Left lung (tissue), 10 donors: ENCODE measurements around the gene TPO. TPM values are rescaled to one million over a fixed set of nuclear protein-coding genes. Genes with fewer than 3 reads are reported as not detected.

Experiments used
- ATAC-seq: fragments of 200-7000 bp; cut with Tn5 transposase; one replicate; pipeline ENCODE4 v1.9.1; 2020; ENCODE audit warnings: moderate library complexity
- DNase-seq, 4 donors: peaks; one replicate each; pipeline ENCODE4 v3.0.0-alpha.2; 2013 to 2020
- H3K27ac ChIP-seq, 2 donors: fragments of 200-600 bp; sonication (generic) in 1 of 2; one replicate each; pipeline versions ENCODE4 v1.5.0 to v1.8.0; 2020 to 2021
- H3K27me3 ChIP-seq, 2 donors: fragments of 200-600 bp; sonication (generic) in 1 of 2; one replicate each; pipeline versions ENCODE4 v1.5.0 to v1.8.0; 2020 to 2021
- H3K36me3 ChIP-seq, 2 donors: fragments of 200-600 bp; sonication (generic) in 1 of 2; one replicate each; pipeline versions ENCODE4 v1.5.0 to v1.8.0; 2020 to 2021
- H3K4me1 ChIP-seq, 2 donors: fragments of 200-600 bp; one replicate each; pipeline ENCODE4 v1.8.0; 2021
- H3K4me3 ChIP-seq, 2 donors: fragments of 200-600 bp; sonication (generic) in 1 of 2; one replicate each; pipeline versions ENCODE4 v1.5.0 to v1.8.0; 2020 to 2021; ENCODE audit warnings: mild to moderate bottlenecking in 1 of 2
- H3K9me3 ChIP-seq, 2 donors: fragments of 200-600 bp; sonication (generic) in 1 of 2; one replicate each; pipeline versions ENCODE4 v1.5.0 to v1.8.0; 2020 to 2021
- intact Hi-C, 2 donors: fragments of 100-400 bp; cut with DNase I; formaldehyde crosslinking; loops; one replicate each; pipeline versions ENCODE4 v1.11.2 to v1.14.2; 2022
- polyA plus RNA-seq, 6 donors: library from polyadenylated mRNA; unstranded; fragments of 120-200 nt; gene quantifications; one replicate each; pipeline ENCODE4 v1.2.1, GENCODE V29; 2013; ENCODE audit not compliant: insufficient read length in 6 of 6
- total RNA-seq, 2 donors: library from RNA; stranded (reverse); fragmentation: NEBNext Ultra II Directional; extraction: Animal tissue kit (Norgen Biotek cat#: 25700); gene quantifications; one replicate each; pipeline ENCODE4 v1.2.1, GENCODE V29; 2021
- TF ChIP-seq, protein P1 (sequence below), 2 donors: fragments of 200-600 bp; sonication (generic) in 1 of 2; IDR thresholded peaks; one replicate each; pipeline versions ENCODE4 v1.5.0 to v1.8.0; 2021; ENCODE audit warnings: antibody characterized with exemption in 2 of 2
- donor health status: DM: no; HTN: yes; CAD: no.
- donor health status: DM: no; HTN: no; CAD: no.

Gene TPO
- total and polyA plus RNA-seq, 8 donors = 0.08 to 0.45 (median 0.21) TPM; not detected in 1

GRCh38 chr2:1415501-1415900 is 2.2 kb downstream of the TPO start:
- H3K4me1 ChIP-seq = no peaks in the 10 kb centered on the region
- TF ChIP-seq, protein P1, sequence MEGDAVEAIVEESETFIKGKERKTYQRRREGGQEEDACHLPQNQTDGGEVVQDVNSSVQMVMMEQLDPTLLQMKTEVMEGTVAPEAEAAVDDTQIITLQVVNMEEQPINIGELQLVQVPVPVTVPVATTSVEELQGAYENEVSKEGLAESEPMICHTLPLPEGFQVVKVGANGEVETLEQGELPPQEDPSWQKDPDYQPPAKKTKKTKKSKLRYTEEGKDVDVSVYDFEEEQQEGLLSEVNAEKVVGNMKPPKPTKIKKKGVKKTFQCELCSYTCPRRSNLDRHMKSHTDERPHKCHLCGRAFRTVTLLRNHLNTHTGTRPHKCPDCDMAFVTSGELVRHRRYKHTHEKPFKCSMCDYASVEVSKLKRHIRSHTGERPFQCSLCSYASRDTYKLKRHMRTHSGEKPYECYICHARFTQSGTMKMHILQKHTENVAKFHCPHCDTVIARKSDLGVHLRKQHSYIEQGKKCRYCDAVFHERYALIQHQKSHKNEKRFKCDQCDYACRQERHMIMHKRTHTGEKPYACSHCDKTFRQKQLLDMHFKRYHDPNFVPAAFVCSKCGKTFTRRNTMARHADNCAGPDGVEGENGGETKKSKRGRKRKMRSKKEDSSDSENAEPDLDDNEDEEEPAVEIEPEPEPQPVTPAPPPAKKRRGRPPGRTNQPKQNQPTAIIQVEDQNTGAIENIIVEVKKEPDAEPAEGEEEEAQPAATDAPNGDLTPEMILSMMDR (IDR thresholded peaks at IDR 0.05) = no peak
- H3K27ac ChIP-seq = no peak overlapping the region
- H3K36me3 ChIP-seq = no peaks in the 10 kb centered on the region
- H3K4me3 ChIP-seq = no peak overlapping the region
- intact Hi-C loops = no loop called here
- ATAC-seq = no peak
- no peaks in the 10 kb centered on the region for H3K27me3 ChIP-seq
- no peaks in the 10 kb centered on the region for H3K9me3 ChIP-seq
- no peak for DNase-seq

DNA sequence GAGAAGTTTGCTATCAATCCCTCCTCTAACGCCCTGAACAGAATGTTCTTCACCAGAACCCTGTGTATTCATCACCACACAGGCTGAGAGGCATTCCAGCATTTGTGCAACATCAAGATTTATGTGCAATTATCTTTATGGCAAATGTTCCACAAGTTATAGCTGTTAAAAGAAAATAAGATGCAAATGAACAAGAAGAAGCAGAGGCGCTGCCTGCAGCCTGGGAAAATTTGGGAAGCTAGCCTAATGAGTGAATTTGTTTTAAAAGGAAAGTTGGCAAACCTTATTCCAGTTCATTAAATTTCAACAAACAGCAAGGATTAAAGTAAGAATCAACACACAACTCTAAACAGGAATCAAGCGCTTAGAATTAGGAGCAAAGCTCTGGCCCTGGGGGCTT is 5.3 kb downstream of the TPO start:
- intact Hi-C loops = no loop called here

GRCh38 chr2:1420746-1421480 is 7.7 kb downstream of the TPO start:
- Histone ChIP-seq H3K27me3 (peaks cover 0 to 13% of the 10 kb centered on the region in 2 donors), H3K36me3 (no peaks in the 10 kb centered on the region), H3K4me1 (no peaks in the 10 kb centered on the region), H3K27ac (no peak overlapping the region), H3K4me3 (no peak overlapping the region), H3K9me3 (no peaks in the 10 kb centered on the region)
- ATAC-seq (no peak), DNase-seq (peak in 1 of 4 donors; percentile 7)
- intact Hi-C loops = no loop called here
- TF ChIP-seq, protein P1 (IDR thresholded peaks at IDR 0.05) = no peak

More for the DNA sequence above, 5.3 kb downstream of the TPO start:
- ATAC-seq (no peak), DNase-seq (no peak)
- no peaks in the 10 kb centered on the region for H3K36me3 ChIP-seq
- H3K27ac ChIP-seq = no peak overlapping the region
- no peak overlapping the region for H3K4me3 ChIP-seq
- TF ChIP-seq, protein P1 (IDR thresholded peaks at IDR 0.05) = no peak
- peaks cover 0 to 13% of the 10 kb centered on the region in 2 donors for H3K27me3 ChIP-seq
- H3K9me3 ChIP-seq = no peaks in the 10 kb centered on the region
- H3K4me1 ChIP-seq = no peaks in the 10 kb centered on the region

DNA sequence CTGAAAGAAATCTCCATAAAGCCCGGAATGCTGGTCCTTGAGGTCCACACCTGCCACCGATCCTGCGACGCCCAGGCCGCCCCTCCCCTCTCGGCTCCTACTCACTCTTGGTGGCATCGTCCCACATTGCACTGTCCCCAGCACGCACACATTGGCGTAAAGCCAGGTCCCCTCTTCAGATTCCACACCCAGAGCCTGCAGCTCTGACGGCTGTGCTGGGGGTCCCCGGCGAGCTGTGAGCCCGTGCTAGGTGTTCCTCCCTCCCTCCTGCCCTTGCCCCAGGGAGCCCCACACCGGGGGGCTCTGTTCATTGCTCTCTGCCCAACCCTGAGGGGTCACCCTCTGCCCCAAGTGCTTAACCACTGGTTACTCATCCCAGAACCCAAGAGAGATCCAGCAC is 8.5 kb downstream of the TPO start:
- ATAC-seq (no peak), DNase-seq (no peak)
- Histone ChIP-seq H3K4me3 (no peak overlapping the region), H3K27me3 (peaks cover 0 to 13% of the 10 kb centered on the region in 2 donors), H3K9me3 (no peaks in the 10 kb centered on the region), H3K27ac (no peak overlapping the region), H3K36me3 (no peaks in the 10 kb centered on the region), H3K4me1 (no peaks in the 10 kb centered on the region)
- intact Hi-C loops = no loop called here
- TF ChIP-seq, protein P1 (IDR thresholded peaks at IDR 0.05) = no peak

GRCh38 chr2:1422131-1422530 is 8.9 kb downstream of the TPO start:
- no peak for DNase-seq
- no peaks in the 10 kb centered on the region for H3K9me3 ChIP-seq
- no peak overlapping the region for H3K4me3 ChIP-seq
- TF ChIP-seq, protein P1 (IDR thresholded peaks at IDR 0.05) = no peak
- H3K4me1 ChIP-seq = no peaks in the 10 kb centered on the region
- H3K27me3 ChIP-seq = peaks cover 0 to 13% of the 10 kb centered on the region in 2 donors
- intact Hi-C loops = no loop called here
- H3K36me3 ChIP-seq = no peaks in the 10 kb centered on the region
- ATAC-seq = no peak
- no peak overlapping the region for H3K27ac ChIP-seq
